Measurements from ENCODE around the gene NAT8.
"Not testable (repeated sequence)": the region's sequence is repeated elsewhere in the genome, so short reads cannot be mapped to it uniquely, and the experiment has no call there.

The NAT8 gene

DNA sequence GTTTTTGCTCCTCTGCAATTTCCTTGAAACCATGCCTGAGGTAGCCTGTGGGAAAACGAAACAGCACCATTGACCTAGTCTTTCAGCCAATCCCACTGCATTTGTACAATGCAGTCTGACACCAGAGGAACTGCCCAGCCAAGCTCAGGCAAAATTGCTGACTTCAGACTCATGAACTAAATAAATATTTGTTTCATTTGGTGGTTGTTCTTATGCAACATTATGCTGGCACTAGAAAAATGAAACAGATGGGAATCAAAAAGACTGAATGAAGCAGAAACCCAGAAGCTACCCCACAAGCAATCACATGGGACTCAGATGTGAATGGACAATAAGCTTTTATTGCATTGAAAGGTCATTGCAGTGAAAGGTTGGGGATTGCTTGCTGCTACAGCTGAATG lies 1.7 kb downstream of the NAT8 start:
- Histone ChIP-seq H3K27me3 (ENCODE audit: insufficient read depth, poor library complexity, severe bottlenecking) (no peaks in the 10 kb centered on the region), H3K27ac (ENCODE audit: poor library complexity, severe bottlenecking) (no peak overlapping the region), H3K36me3 (ENCODE audit: low read depth) (no peaks in the 10 kb centered on the region), H3K9me3 (ENCODE audit: severe bottlenecking) (no peaks in the 10 kb centered on the region), H3K4me1 (ENCODE audit: insufficient read depth, poor library complexity, severe bottlenecking) (no peaks in the 10 kb centered on the region), H3K4me3 (ENCODE audit: severe bottlenecking) (no peak overlapping the region)
- ATAC-seq (ENCODE audit: low read depth) = no peak
- DNase-seq (ENCODE audit: low spot score) = no peak
- no peak for TF ChIP-seq CTCF (IDR thresholded peaks at IDR 0.05; ENCODE audit: poor library complexity, severe bottlenecking)

GRCh38 chr2:73638429-73638828 lies 3.8 kb downstream of the NAT8 start:
- Histone ChIP-seq H3K27ac (ENCODE audit: poor library complexity, severe bottlenecking) (no peak overlapping the region), H3K27me3 (ENCODE audit: insufficient read depth, poor library complexity, severe bottlenecking) (no peaks in the 10 kb centered on the region), H3K9me3 (ENCODE audit: severe bottlenecking) (no peaks in the 10 kb centered on the region), H3K36me3 (ENCODE audit: low read depth) (no peaks in the 10 kb centered on the region), H3K4me3 (ENCODE audit: severe bottlenecking) (no peak overlapping the region), H3K4me1 (ENCODE audit: insufficient read depth, poor library complexity, severe bottlenecking) (no peaks in the 10 kb centered on the region)
- DNase-seq (ENCODE audit: low spot score) (no peak), ATAC-seq (ENCODE audit: low read depth) (no peak)
- no peak for TF ChIP-seq CTCF (IDR thresholded peaks at IDR 0.05; ENCODE audit: poor library complexity, severe bottlenecking)

GRCh38 chr2:73636977-73637376 lies 5.2 kb downstream of the NAT8 start:
- H3K4me1 ChIP-seq (ENCODE audit: insufficient read depth, poor library complexity, severe bottlenecking); ATAC-seq (ENCODE audit: low read depth); H3K27ac ChIP-seq (ENCODE audit: poor library complexity, severe bottlenecking); H3K4me3 ChIP-seq (ENCODE audit: severe bottlenecking); DNase-seq (ENCODE audit: low spot score); H3K36me3 ChIP-seq (ENCODE audit: low read depth); H3K27me3 ChIP-seq (ENCODE audit: insufficient read depth, poor library complexity, severe bottlenecking); H3K9me3 ChIP-seq (ENCODE audit: severe bottlenecking): not testable (repeated sequence)

GRCh38 chr2:73630662-73631266 lies 11.5 kb downstream of the NAT8 start:
- peak; percentile 87 for ATAC-seq (ENCODE audit: low read depth)
- H3K9me3 ChIP-seq (ENCODE audit: severe bottlenecking); H3K36me3 ChIP-seq (ENCODE audit: low read depth); H3K27ac ChIP-seq (ENCODE audit: poor library complexity, severe bottlenecking); H3K4me1 ChIP-seq (ENCODE audit: insufficient read depth, poor library complexity, severe bottlenecking); H3K27me3 ChIP-seq (ENCODE audit: insufficient read depth, poor library complexity, severe bottlenecking); DNase-seq (ENCODE audit: low spot score); H3K4me3 ChIP-seq (ENCODE audit: severe bottlenecking): not testable (repeated sequence)
- TF ChIP-seq CTCF (IDR thresholded peaks at IDR 0.05; ENCODE audit: poor library complexity, severe bottlenecking) = peak; percentile 40

DNA sequence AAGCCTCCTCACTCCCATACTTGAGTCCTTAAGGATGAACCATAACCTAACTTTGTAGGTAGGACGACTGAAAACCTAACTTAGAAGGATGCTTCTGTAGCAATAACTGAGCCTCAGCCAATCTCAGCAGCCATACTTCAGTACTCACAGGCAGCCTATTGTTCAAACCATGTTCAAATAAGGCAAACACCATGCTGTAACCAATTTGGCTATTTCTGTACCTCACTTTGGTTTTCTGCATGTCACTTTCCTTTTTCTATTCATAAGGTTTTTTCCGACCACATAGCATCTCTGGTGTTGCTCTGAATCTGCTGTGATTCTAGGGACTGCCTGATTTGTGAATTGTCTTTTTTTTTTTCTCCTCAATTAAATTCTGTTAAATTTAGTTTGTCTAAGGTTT lies 13.7 kb downstream of the NAT8 start:
- not testable (repeated sequence) for H3K4me3 ChIP-seq (ENCODE audit: severe bottlenecking); H3K4me1 ChIP-seq (ENCODE audit: insufficient read depth, poor library complexity, severe bottlenecking); DNase-seq (ENCODE audit: low spot score); ATAC-seq (ENCODE audit: low read depth); H3K36me3 ChIP-seq (ENCODE audit: low read depth); H3K9me3 ChIP-seq (ENCODE audit: severe bottlenecking); H3K27ac ChIP-seq (ENCODE audit: poor library complexity, severe bottlenecking); H3K27me3 ChIP-seq (ENCODE audit: insufficient read depth, poor library complexity, severe bottlenecking)

GRCh38 chr2:73626237-73626636 lies 16.0 kb downstream of the NAT8 start:
- not testable (repeated sequence) for H3K9me3 ChIP-seq (ENCODE audit: severe bottlenecking); H3K36me3 ChIP-seq (ENCODE audit: low read depth); H3K27me3 ChIP-seq (ENCODE audit: insufficient read depth, poor library complexity, severe bottlenecking); H3K4me1 ChIP-seq (ENCODE audit: insufficient read depth, poor library complexity, severe bottlenecking); H3K4me3 ChIP-seq (ENCODE audit: severe bottlenecking); H3K27ac ChIP-seq (ENCODE audit: poor library complexity, severe bottlenecking); ATAC-seq (ENCODE audit: low read depth); DNase-seq (ENCODE audit: low spot score)

GRCh38 chr2:73624625-73625024 lies 17.6 kb downstream of the NAT8 start:
- not testable (repeated sequence) for DNase-seq (ENCODE audit: low spot score); H3K27ac ChIP-seq (ENCODE audit: poor library complexity, severe bottlenecking); H3K9me3 ChIP-seq (ENCODE audit: severe bottlenecking); ATAC-seq (ENCODE audit: low read depth); H3K36me3 ChIP-seq (ENCODE audit: low read depth); H3K27me3 ChIP-seq (ENCODE audit: insufficient read depth, poor library complexity, severe bottlenecking); H3K4me1 ChIP-seq (ENCODE audit: insufficient read depth, poor library complexity, severe bottlenecking); H3K4me3 ChIP-seq (ENCODE audit: severe bottlenecking)

DNA sequence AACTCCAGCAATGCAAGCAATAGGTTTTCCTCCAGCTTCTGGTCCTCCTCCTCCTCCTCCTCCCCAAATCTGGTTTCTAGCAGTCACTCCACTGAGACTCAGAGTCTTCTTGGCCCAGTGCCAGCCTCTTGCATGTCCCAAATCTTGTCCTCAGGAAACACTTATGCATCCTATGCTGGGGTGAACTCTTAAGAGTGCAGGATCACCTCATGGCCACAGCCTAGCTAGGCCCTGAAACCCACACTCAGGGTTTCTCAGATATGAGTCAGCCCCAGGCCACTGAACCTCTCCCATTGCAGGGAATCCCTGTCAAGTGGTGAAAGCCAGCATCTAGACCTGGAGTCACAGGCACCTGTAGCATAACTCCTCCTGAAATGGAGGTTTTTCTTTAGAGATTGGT lies 18.2 kb downstream of the NAT8 start:
- ATAC-seq (ENCODE audit: low read depth); H3K4me3 ChIP-seq (ENCODE audit: severe bottlenecking); H3K4me1 ChIP-seq (ENCODE audit: insufficient read depth, poor library complexity, severe bottlenecking); H3K27me3 ChIP-seq (ENCODE audit: insufficient read depth, poor library complexity, severe bottlenecking); DNase-seq (ENCODE audit: low spot score); H3K27ac ChIP-seq (ENCODE audit: poor library complexity, severe bottlenecking); H3K36me3 ChIP-seq (ENCODE audit: low read depth); H3K9me3 ChIP-seq (ENCODE audit: severe bottlenecking): not testable (repeated sequence)

- not testable (repeated sequence) for H3K9me3 ChIP-seq (ENCODE audit: severe bottlenecking); DNase-seq (ENCODE audit: low spot score); H3K4me3 ChIP-seq (ENCODE audit: severe bottlenecking); ATAC-seq (ENCODE audit: low read depth); H3K36me3 ChIP-seq (ENCODE audit: low read depth); H3K27me3 ChIP-seq (ENCODE audit: insufficient read depth, poor library complexity, severe bottlenecking); H3K4me1 ChIP-seq (ENCODE audit: insufficient read depth, poor library complexity, severe bottlenecking); H3K27ac ChIP-seq (ENCODE audit: poor library complexity, severe bottlenecking)
Measured at GRCh38 chr2:73619925-73620324, 22.3 kb downstream of the NAT8 start.
